Ascending aorta (tissue), 2 donors: ENCODE measurements around the gene SEC14L1. TPM values are rescaled to one million over a fixed set of nuclear protein-coding genes. Genes with fewer than 3 reads are reported as not detected.

Experiments used
- DNase-seq, 2 donors: peaks; one replicate each; pipeline ENCODE4 v3.0.0-alpha.2; 2019; ENCODE audit warnings: low spot score in 2 of 2
- H3K27ac ChIP-seq, 2 donors: fragments of 200-600 bp; sonication (generic); one replicate each; pipeline ENCODE4 v1.5.1; 2016 to 2017; ENCODE audit warnings: mild to moderate bottlenecking in 1 of 2
- H3K27me3 ChIP-seq: fragments of 200-600 bp; sonication (generic); one replicate; pipeline ENCODE4 v1.5.1; 2017
- H3K36me3 ChIP-seq, 2 donors: fragments of 200-600 bp; sonication (generic); one replicate each; pipeline ENCODE4 v1.5.1; 2016
- H3K4me1 ChIP-seq, 2 donors: fragments of 200-600 bp; sonication (generic); one replicate each; pipeline ENCODE4 v1.5.1; 2016 to 2017; ENCODE audit warnings: mild to moderate bottlenecking in 1 of 2
- H3K4me3 ChIP-seq, 2 donors: fragments of 200-600 bp; sonication (generic); one replicate each; pipeline ENCODE4 v1.5.1; 2016 to 2017; ENCODE audit warnings: mild to moderate bottlenecking in 1 of 2
- H3K9me3 ChIP-seq, 2 donors: fragments of 200-600 bp; sonication (generic); one replicate each; pipeline ENCODE4 v1.5.1; 2016
- CTCF ChIP-seq, 3 experiments: fragments of 200-600 bp in 2 of 3; fragments of 450-650 bp in 1 of 3; sonication (generic) in 2 of 3; IDR thresholded peaks; one replicate each; pipeline ENCODE4 v1.5.1; 2016 to 2019; ENCODE audit warnings: antibody characterized with exemption in 3 of 3, mild to moderate bottlenecking in 1 of 3, moderate library complexity in 1 of 3
- intact Hi-C: fragments of 100-400 bp; cut with DNase I; formaldehyde crosslinking; loops from one replicate; pipeline ENCODE4 v1.15.1; 2023
- total RNA-seq: library from RNA; depleted of rRNA; stranded (reverse); fragments of >200 nt; gene quantifications from one replicate; pipeline ENCODE4 v1.1.0, GENCODE V29; 2016

The SEC14L1 gene
- total RNA-seq, 1 donor from 2014 or later: 176 TPM

GRCh38 chr17:77223642-77224420 is 83.1 kb downstream of the SEC14L1 start:
- H3K4me1 ChIP-seq: no peaks in the 10 kb centered on the region
- intact Hi-C loops: no loop called here

GRCh38 chr17:77225265-77225664 is 84.5 kb downstream of the SEC14L1 start:
- H3K27me3 ChIP-seq: no peaks in the 10 kb centered on the region
- DNase-seq: no peak
- no peak overlapping the region for H3K4me3 ChIP-seq
- no peak overlapping the region for H3K27ac ChIP-seq
- intact Hi-C loops: no loop called here
- no peaks in the 10 kb centered on the region for H3K4me1 ChIP-seq
- no peaks in the 10 kb centered on the region for H3K9me3 ChIP-seq
- no peak for TF ChIP-seq CTCF (IDR thresholded peaks at IDR 0.05)
- H3K36me3 ChIP-seq: no peaks in the 10 kb centered on the region

More at GRCh38 chr17:77223642-77224420, 83.1 kb downstream of the SEC14L1 start:
- no peak overlapping the region for H3K4me3 ChIP-seq
- DNase-seq: no peak
- peak overlapping the region in 1 of 2 donors; percentile 43 for H3K27ac ChIP-seq
- H3K36me3 ChIP-seq: peaks cover 1 to 3% of the 10 kb centered on the region in 2 donors
- TF ChIP-seq CTCF (IDR thresholded peaks at IDR 0.05): no peak
- H3K9me3 ChIP-seq: no peaks in the 10 kb centered on the region
- H3K27me3 ChIP-seq: no peaks in the 10 kb centered on the region

- H3K27ac ChIP-seq: peak overlapping the region in 1 of 2 donors; percentile 11
- no peak for TF ChIP-seq CTCF (IDR thresholded peaks at IDR 0.05)
- H3K27me3 ChIP-seq: no peaks in the 10 kb centered on the region
- intact Hi-C loops: no loop called here
- H3K4me3 ChIP-seq: no peak overlapping the region
- H3K9me3 ChIP-seq: no peaks in the 10 kb centered on the region
- no peak for DNase-seq
- H3K4me1 ChIP-seq: no peaks in the 10 kb centered on the region
- H3K36me3 ChIP-seq: no peaks in the 10 kb centered on the region
Measured at GRCh38 chr17:77227461-77228240, 86.9 kb downstream of the SEC14L1 start.

- no peaks in the 10 kb centered on the region for H3K9me3 ChIP-seq
- no peak overlapping the region for H3K4me3 ChIP-seq
- no peak for TF ChIP-seq CTCF (IDR thresholded peaks at IDR 0.05)
- no peak overlapping the region for H3K27ac ChIP-seq
- H3K36me3 ChIP-seq: no peaks in the 10 kb centered on the region
- no peaks in the 10 kb centered on the region for H3K27me3 ChIP-seq
- intact Hi-C loops: no loop called here
- H3K4me1 ChIP-seq: no peaks in the 10 kb centered on the region
- DNase-seq: no peak
Measured at GRCh38 chr17:77228241-77228752, 87.5 kb downstream of the SEC14L1 start.

- no peak for TF ChIP-seq CTCF (IDR thresholded peaks at IDR 0.05)
- Histone ChIP-seq H3K4me1 (no peaks in the 10 kb centered on the region), H3K36me3 (no peaks in the 10 kb centered on the region), H3K4me3 (no peak overlapping the region), H3K9me3 (no peaks in the 10 kb centered on the region), H3K27me3 (no peaks in the 10 kb centered on the region), H3K27ac (no peak overlapping the region)
- no peak for DNase-seq
- intact Hi-C loops: no loop called here
Measured at GRCh38 chr17:77228816-77229215, 88.0 kb downstream of the SEC14L1 start.
